HepG2 (cell line): ENCODE results near the gene DENND4B. TPM values are rescaled to one million over a fixed set of nuclear protein-coding genes. Genes with fewer than 3 reads are reported as not detected.
A peak's percentile ranks its signal among the peaks of the same experiment; 100 is the strongest.

Experiments
- ARNTL ChIP-seq: sonication (generic); formaldehyde crosslinking; IDR thresholded peaks from 2 replicates; pipeline ENCODE4 v1.4.0; 2020; ENCODE audit warnings: mild to moderate bottlenecking, missing genetic modification reagents
- ELF1 ChIP-seq: sonication (generic); formaldehyde crosslinking; IDR thresholded peaks from 2 replicates; pipeline ENCODE4 v1.4.0; 2020; ENCODE audit warnings: missing genetic modification reagents
- FOXP1 ChIP-seq, 2 experiments: fragments of 450-650 bp in 1 of 2; IDR thresholded peaks; 2 replicates each; pipeline ENCODE4 v1.6.1; 2017 to 2018; ENCODE audit warnings: antibody characterized with exemption in 1 of 2
- HOXA9 ChIP-seq: sonication (generic); formaldehyde crosslinking; IDR thresholded peaks from 2 replicates; pipeline ENCODE4 v1.8.1; 2022; ENCODE audit warnings: missing genetic modification reagents, mild to moderate bottlenecking, moderate library complexity, borderline replicate concordance
- KLF13 ChIP-seq: sonication (generic); formaldehyde crosslinking; IDR thresholded peaks from 2 replicates; pipeline ENCODE4 v1.4.0; 2020; ENCODE audit warnings: mild to moderate bottlenecking, missing genetic modification reagents
- RERE ChIP-seq: IDR thresholded peaks from 2 replicates; pipeline ENCODE4 v1.6.1; 2016; ENCODE audit warnings: low read depth, missing genetic modification reagents, missing compliant biosample characterization
- RORA ChIP-seq: sonication (generic); formaldehyde crosslinking; IDR thresholded peaks from 2 replicates; pipeline ENCODE4 v1.5.0; 2020; ENCODE audit warnings: mild to moderate bottlenecking, missing genetic modification reagents, moderate library complexity
- SKIL ChIP-seq: sonication (generic); formaldehyde crosslinking; IDR thresholded peaks from 2 replicates; pipeline ENCODE4 v1.8.0; 2022; ENCODE audit warnings: missing genetic modification reagents, mild to moderate bottlenecking, moderate library complexity, borderline replicate concordance
- SNRNP70 ChIP-seq: fragments of 200-400 bp; formaldehyde crosslinking; IDR thresholded peaks from 2 replicates; pipeline ENCODE4 v1.6.1; 2017; ENCODE audit warnings: mild to moderate bottlenecking, low read depth, low read length, moderate library complexity
- SPEN ChIP-seq: sonication (generic); formaldehyde crosslinking; IDR thresholded peaks from 2 replicates; pipeline ENCODE4 v1.5.1; 2020; ENCODE audit warnings: low read depth, mild to moderate bottlenecking, missing genetic modification reagents
- TMF1 ChIP-seq: sonication (generic); formaldehyde crosslinking; IDR thresholded peaks from 2 replicates; pipeline ENCODE4 v1.8.1; 2022; ENCODE audit warnings: low read depth, missing genetic modification reagents
- TOPORS ChIP-seq: sonication (generic); formaldehyde crosslinking; IDR thresholded peaks from 2 replicates; pipeline ENCODE4 v1.8.0; 2023; ENCODE audit warnings: mild to moderate bottlenecking, missing genetic modification reagents
- USF2 ChIP-seq, 2 experiments: sonication (generic) in 1 of 2; formaldehyde crosslinking in 1 of 2; IDR thresholded peaks; 2 replicates each; pipeline versions ENCODE4 v1.5.1 to v1.6.1; 2011 to 2020; ENCODE audit warnings: borderline replicate concordance in 1 of 2, low read depth in 1 of 2, low read length in 1 of 2, mild to moderate bottlenecking in 1 of 2, missing genetic modification reagents in 1 of 2, moderate library complexity in 1 of 2
- ZBTB8A ChIP-seq: sonication (generic); formaldehyde crosslinking; IDR thresholded peaks from 2 replicates; pipeline ENCODE4 v1.4.0; 2020; ENCODE audit warnings: mild to moderate bottlenecking, low read depth, missing genetic modification reagents, borderline replicate concordance
- ZNF770 ChIP-seq: sonication (generic); formaldehyde crosslinking; IDR thresholded peaks from 2 replicates; pipeline ENCODE4 v1.5.0; 2020; ENCODE audit warnings: mild to moderate bottlenecking, missing genetic modification reagents
- polyA plus RNA-seq, 8 experiments: library from polyadenylated mRNA; depleted of rRNA in 3 of 8; stranded (reverse) in 7 of 8; unstranded in 1 of 8; fragments of >200 nt; fragmentation: Illumina TruSeq in 4 of 8; extraction: Trizol in 4 of 8; gene quantifications; 2 replicates each; pipeline versions ENCODE4 v1.2.1 to v1.2.3, GENCODE V29; 2011 to 2016; ENCODE audit warnings: low read depth in 4 of 8, missing spikeins in 1 of 8, mixed read lengths in 1 of 8; ENCODE audit not compliant: insufficient read depth in 1 of 8
- total RNA-seq, 5 experiments: library from RNA; depleted of rRNA; stranded (reverse); fragments of >200 nt; fragmentation: Illumina TruSeq; extraction: Trizol; gene quantifications; 2 replicates each; pipeline ENCODE4 v1.2.3, GENCODE V29; 2016; ENCODE audit warnings: low read depth in 1 of 5

DENND4B gene
- total and polyA plus RNA-seq, 2 of the 13 experiments (the other 11 are each of a cell fraction or from before 2014, with no cell fraction given), result 15.1 to 20.3 TPM

- TF ChIP-seq RERE (CRISPR knock-in tag), result no peak
- no peak for TF ChIP-seq RORA
- TF ChIP-seq ZBTB8A (CRISPR knock-in tag), result no peak
- 0 out of 2 replicates have a peak, but pooled peaks have one; percentile 32 for TF ChIP-seq KLF13 (CRISPR knock-in tag)
- no peak for TF ChIP-seq SNRNP70
- no peak for TF ChIP-seq HOXA9 (CRISPR knock-in tag)
- peak; percentile 45; the same call in 1 of the 2 replicates for TF ChIP-seq TMF1 (CRISPR knock-in tag)
- TF ChIP-seq SKIL, result peak; percentile 69
- TF ChIP-seq FOXP1 (IDR thresholded peaks at IDR 0.05), result no peak
- TF ChIP-seq FOXP1 (CRISPR knock-in tag; IDR thresholded peaks at IDR 0.05), result no peak
- TF ChIP-seq USF2 (IDR thresholded peaks at IDR 0.05; ENCODE audit: low read depth, low read length), result no peak
- TF ChIP-seq USF2 (CRISPR knock-in tag; IDR thresholded peaks at IDR 0.05; ENCODE audit: borderline replicate concordance), result 0 out of 2 replicates have a peak, but pooled peaks have one; percentile 23
- TF ChIP-seq TOPORS (CRISPR knock-in tag), result 0 out of 2 replicates have a peak, but pooled peaks have one; percentile 15
- TF ChIP-seq ELF1 (CRISPR knock-in tag), result 0 out of 2 replicates have a peak, but pooled peaks have one; percentile 31
- no peak for TF ChIP-seq ZNF770 (CRISPR knock-in tag)
- TF ChIP-seq SPEN (CRISPR knock-in tag), result 0 out of 2 replicates have a peak, but pooled peaks have one; percentile 15
- 0 out of 2 replicates have a peak, but pooled peaks have one; percentile 74 for TF ChIP-seq ARNTL
Observed at GRCh38 chr1:153945795-153946621, 510 bp downstream of the DENND4B start (continued).
